22Rv1 (cell line): ENCODE results near the gene SH3PXD2A.

ENCODE experiments used
- CTCF ChIP-seq: fragments of 450-650 bp; IDR thresholded peaks from 2 replicates; pipeline ENCODE4 v1.5.1; 2017; ENCODE audit warnings: mild to moderate bottlenecking
- ZFX ChIP-seq: fragments of 450-650 bp; IDR thresholded peaks from 2 replicates; pipeline ENCODE4 v1.6.1; 2017; ENCODE audit warnings: antibody characterized with exemption, borderline replicate concordance

- TF ChIP-seq CTCF = no peak
- TF ChIP-seq ZFX = no peak
These were observed 157.6 kb downstream of the SH3PXD2A start for GRCh38 chr10:103697787-103698186.
